ENCODE results near the gene KIFAP3.

DNA sequence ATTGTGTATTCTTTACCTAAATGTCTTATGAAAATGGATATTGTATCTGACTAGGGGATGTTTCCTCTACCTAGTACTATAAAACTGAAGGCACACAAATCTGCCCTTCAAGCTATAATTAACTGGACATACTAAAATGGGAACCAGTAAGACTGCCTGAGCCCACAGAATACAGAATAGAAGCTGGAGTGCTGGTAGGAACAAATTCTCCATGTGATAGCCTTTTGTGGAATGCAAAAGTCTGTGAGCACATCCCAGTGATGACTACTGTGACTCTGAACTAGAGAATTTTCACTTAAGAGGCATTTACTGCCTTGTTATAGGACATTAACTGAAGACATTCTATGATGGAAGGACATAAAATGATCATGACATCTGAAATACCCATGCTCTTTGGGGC, 30.3 kb downstream of the KIFAP3 start:
- TF ChIP-seq CTCF (conservative IDR thresholded peaks at IDR 0.05) (no peak), ZFX (IDR thresholded peaks at IDR 0.05) (no peak)

All from C4-2B (cell line).